HG02852 (cell line): ENCODE data around the gene IGFBP3.

Experiments used
- ATAC-seq: cut with Tn5 transposase; IDR thresholded peaks from one replicate; pipeline ENCODE4 v1.9.1; 2021; ENCODE audit warnings: mild to moderate bottlenecking, moderate library complexity; ENCODE audit not compliant: unreplicated experiment

The IGFBP3 gene

GRCh38 chr7:45893374-45893995 is 27.6 kb downstream of the IGFBP3 start:
- ATAC-seq, result no peak

DNA sequence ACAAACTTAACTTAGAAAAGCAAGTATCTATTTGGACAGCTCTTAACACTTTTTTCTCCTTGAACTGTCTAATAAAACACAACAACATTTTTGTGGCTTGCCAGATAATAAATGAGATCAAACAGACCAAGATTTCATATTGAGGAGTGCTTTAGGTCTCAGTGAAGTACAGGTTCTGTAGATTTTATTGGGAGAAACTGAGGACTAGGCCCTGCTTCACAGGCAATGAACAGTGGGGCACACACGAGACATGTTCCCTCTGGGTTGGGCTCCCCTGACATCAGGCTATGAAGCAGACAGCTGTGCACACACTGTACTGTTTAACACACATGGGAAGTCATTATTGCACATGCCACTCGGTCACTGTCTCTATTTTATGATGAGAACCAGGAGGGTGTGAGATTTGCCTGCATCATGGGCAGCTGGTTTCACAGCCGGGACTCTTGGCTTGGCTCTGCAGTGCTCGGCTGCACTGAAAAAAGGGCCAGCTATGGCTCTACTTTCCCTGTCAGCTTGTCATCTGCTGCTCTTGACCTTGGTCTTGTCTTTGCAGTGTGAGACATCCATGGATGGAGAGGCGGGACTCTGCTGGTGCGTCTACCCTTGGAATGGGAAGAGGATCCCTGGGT is 28.6 kb downstream of the IGFBP3 start:
- no peak for ATAC-seq

DNA sequence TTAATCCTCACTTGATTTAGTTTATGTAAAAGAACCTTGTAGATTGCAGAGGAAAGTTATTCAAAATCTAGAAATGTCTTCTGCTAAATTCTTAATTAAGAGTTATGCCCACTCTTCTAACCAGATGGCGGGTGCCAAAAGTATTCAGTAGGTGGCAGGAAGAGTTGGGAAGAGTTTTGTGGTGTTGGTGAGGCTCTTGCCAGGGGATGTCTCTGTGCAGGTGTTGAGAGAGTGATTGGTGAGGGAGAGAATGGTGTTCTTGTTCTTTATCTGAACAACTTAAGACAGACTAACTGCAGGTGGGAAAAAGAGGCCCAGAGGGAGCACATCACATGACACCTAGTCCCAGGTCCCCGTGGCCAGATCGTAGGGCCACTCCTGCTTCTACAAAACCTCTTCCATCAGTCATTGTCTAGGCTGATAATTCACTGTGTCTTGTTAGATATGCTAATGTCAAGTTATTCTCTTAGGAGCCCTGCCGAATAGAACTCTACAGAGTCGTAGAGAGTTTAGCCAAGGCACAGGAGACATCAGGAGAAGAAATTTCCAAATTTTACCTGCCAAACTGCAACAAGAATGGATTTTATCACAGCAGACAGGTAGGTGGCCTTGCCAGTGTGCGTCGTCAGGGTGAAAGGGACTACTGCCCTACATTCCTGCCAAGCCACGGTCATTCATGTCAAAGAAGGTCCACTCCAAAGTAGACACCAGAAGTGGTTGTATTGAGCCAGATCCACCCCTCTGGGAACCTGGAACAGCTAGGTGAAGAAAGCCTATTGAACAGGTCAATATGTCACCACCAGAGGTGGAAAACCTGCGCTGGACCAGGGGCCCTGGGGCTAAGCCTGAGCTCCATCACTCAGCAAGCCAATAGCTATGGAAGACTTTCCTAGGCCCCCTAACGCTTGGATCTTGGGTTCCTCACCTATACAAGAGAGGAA is 29.3 kb downstream of the IGFBP3 start:
- no peak for ATAC-seq

- no peak for ATAC-seq
These were observed 30.1 kb downstream of the IGFBP3 start for GRCh38 chr7:45890902-45891461.

GRCh38 chr7:45890125-45890901 is 30.8 kb downstream of the IGFBP3 start:
- ATAC-seq, result no peak

- no peak for ATAC-seq
These were observed 31.6 kb downstream of the IGFBP3 start for GRCh38 chr7:45889367-45890067.

DNA sequence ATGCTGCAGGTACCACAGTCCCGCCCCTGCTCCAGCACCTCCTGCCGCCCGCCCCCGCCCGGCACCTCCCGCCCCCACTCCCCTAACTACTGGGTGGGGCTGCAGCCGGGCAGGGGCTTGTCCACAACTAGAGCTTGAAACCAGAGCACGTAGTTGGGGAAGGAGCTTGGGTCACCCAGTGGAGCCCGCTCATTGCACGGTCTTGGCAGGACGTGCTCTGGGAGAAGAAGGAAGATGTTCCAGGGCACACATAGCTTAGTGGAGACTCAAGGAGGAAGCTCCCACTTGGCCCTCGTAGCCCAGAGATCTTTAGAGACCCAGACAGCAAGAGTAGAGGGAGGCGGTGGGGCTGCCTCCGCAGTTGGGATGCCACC is 32.1 kb downstream of the IGFBP3 start:
- no peak for ATAC-seq

DNA sequence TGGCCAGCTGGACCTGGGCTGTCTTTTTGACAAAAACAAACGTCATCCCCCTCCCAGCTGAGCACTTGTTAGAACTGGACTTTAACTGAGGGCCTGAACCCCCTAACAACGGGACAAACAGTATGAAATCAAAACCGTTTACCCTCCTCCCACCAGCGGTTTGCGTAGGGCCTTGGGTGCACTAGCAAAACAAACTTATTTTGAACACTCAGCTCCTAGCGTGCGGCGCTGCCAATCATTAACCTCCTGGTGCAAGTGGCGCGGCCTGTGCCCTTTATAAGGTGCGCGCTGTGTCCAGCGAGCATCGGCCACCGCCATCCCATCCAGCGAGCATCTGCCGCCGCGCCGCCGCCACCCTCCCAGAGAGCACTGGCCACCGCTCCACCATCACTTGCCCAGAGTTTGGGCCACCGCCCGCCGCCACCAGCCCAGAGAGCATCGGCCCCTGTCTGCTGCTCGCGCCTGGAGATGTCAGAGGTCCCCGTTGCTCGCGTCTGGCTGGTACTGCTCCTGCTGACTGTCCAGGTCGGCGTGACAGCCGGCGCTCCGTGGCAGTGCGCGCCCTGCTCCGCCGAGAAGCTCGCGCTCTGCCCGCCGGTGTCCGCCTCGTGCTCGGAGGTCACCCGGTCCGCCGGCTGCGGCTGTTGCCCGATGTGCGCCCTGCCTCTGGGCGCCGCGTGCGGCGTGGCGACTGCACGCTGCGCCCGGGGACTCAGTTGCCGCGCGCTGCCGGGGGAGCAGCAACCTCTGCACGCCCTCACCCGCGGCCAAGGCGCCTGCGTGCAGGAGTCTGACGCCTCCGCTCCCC is 32.7 kb downstream of the IGFBP3 start, which contains the start of gene IGFBP1:
Gene IGFBP1 (plus strand): TSS at position 304 of the 808 bp plus-strand sequence. CDS start 165 bp downstream, at position 469.
- no peak for ATAC-seq

DNA sequence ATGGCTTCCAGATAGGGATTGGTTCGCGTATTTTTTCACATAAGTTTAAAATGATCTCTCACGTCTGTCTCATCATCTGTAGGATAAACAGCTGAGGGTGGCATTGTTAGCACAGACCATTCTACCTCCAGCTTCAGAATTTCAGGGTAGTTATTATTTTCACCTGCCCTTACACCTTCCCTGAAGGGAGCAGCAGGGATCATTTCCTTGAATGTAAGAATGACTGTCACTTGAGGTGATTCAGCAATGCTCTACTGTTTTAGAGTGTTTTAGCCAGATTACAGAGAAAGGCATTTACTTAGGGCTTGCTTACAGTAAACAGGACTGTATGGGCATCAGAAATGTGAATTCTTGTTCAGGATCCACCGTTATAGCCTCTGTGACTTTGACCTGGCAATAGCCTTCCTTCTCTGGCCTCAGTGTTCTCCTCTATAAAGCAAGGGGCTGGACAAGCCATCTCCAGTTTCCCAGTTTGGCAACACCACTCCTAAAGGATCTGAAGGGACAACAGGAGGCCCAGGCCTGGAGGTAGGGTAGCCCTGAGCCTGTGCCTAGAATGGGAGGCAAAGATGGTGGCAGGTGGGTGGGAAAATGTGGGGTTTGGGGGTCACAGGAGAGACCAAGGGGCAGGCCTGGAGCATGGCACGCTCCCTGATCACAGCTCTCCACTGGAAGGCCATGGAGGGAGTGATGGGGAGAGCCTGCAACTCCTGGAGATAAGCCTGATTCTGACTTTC is 34.0 kb downstream of the IGFBP3 start:
- ATAC-seq, result no peak

- ATAC-seq, result no peak
These were observed 35.7 kb downstream of the IGFBP3 start for GRCh38 chr7:45885264-45885882.

DNA sequence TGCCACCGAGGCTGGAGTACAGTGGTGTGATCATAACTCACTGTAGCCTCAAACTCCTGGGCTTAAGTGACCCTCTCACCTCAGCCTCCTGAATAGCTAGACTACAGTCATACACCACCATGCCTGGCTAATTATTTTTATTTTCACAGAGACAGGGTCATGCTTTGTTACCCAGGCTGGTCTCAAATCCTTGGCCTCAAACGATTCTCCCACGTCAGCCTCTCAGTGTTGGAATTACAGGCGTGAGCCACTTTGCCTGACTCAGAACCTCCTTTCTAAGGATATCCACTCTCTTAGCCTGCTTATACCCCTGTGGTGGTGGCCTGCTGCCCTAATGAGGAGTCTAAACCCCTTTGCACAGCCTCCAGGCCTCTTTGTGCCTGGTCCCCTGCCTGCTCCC is 36.9 kb downstream of the IGFBP3 start:
- ATAC-seq, result no peak

DNA sequence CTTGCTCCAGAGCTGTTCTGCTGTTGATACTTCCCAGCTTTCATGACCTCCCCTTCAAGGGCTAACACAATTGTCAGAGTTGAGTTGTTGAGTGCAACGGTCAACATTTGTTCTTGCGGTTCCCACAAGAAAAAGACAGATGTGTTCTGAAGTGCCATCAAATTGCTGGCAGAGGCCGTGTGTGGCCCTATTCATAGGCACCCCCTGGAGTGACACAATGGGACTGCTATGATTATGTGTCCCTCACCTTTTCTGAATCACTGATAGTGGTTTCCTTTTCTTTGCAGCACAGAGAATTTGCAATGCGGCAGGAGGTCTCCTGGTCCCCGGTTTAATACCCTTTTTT is 38.6 kb downstream of the IGFBP3 start:
- no peak for ATAC-seq

DNA sequence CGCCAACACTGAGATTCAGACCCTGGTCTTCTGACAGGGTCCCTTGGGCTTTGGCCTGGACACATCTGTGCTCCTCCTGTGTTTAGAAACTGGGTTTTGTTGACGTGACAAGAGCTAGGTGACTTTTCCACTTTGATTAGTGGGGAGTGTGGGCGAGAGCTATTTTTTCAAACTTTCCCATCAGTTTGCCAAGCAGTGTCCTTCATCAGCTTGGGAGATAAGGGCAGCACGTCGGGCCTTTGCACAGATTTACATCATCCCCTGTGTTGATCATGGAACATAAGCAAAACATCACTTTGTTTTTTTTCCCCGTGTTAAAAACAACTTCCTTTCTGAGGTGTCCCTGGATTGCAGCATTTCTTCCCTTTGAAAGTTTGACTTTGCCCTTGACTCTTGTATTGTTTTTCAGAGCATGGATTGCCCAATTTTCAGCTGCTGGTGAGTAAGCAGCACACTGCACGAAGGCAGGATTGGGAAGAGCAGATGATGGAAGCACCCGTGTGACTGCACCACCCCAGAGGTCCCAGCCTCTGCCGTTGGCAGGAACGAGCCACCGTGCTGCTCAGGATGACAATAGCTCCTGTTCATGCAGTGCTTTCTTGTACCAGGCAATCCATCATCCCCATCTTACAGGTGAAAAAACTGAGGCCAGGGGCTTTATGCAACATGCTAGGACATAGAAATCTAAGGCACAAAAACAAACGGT is 39.2 kb downstream of the IGFBP3 start:
- ATAC-seq, result no peak

DNA sequence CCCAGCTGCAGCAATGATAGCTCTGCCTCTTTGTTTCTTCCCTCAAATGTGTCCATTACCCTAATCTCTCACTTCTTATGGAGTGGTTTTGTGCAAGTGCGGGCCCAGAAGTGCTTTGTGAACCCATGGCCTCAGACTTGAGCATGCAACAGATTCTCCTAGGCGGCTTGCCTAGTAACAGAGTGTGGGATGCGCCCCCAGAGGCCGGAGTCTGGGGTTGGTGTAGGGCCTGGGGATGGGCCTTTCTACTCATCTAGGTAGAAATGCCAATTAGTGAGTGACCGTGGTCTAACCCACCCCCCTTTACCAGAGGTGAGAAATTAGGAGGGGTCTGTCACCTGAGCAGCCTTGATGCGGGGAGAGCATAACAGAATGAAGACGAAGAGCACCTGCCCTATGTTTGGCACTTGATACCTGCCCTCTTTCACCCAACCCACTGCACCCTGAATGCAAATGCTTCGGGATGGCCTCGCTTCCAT is 39.8 kb downstream of the IGFBP3 start:
- ATAC-seq, result no peak

GRCh38 chr7:45880433-45880860 is 40.6 kb downstream of the IGFBP3 start:
- ATAC-seq, result no peak

- no peak for ATAC-seq
These were observed 42.5 kb downstream of the IGFBP3 start for GRCh38 chr7:45878457-45879144.

DNA sequence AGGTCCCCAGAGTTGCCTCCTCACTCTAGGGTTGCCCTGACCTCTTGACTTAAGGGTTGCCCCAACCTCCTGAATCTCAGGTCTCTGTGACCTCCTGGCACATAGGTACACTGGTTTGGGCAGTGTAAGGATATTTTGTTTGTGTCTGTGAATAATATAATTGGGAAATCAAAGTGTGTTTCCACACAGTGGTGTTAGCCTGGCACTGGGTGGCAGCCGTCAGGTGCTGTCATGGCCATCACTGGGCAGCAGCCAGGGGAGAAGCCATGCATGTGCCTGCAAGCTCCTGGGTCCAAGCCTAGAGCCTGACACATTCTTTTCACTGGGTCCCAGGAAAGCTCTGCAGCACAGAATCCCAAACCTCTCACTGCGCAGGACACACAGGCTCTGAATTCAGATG is 44.6 kb downstream of the IGFBP3 start:
- no peak for ATAC-seq
